Epidermal melanocyte (primary cell): ENCODE results near the gene SAP30L.

Source experiments
- DNase-seq: peaks from one replicate; pipeline ENCODE4 v3.0.0; 2011; ENCODE audit warnings: low spot score; ENCODE audit not compliant: insufficient read length

SAP30L gene

DNA sequence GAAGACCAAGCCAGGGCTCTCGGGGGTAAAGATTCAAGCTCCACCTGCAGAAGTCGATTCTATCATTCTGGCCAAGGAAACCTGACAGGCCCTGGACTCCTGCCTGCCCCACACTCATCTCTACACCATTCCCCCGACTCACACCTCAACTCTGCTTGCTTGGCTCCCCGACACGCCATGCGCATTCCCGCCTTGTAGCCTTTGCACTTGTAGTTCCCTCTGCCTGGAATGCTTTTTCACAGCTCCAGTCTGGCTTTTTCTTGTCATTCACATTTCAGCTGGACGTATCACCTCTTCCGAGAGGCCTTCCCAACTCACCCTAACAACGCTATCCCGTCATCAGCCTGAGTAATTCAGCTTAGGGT, 60.9 kb downstream of the SAP30L start:
- no peak for DNase-seq

DNA sequence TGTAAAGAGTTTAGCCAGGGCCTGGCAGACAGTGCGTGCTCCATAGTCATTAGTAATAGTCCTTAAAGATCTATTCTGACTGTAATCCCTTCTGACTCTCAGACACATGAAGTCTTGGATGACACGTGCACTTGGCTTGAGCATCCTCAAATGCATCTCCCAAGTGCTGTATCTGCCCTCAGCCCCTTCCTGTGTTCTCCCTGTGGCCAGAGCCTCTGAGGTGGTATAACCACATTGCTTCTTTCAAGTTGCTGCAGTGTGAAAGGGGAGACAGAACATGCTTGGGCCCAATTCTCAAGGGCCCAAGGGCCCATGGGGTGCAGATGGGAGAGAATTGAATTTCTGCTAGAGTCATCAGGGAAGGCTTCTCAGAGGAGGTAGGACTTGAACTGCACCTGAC, 62.3 kb downstream of the SAP30L start:
- DNase-seq = no peak

DNA sequence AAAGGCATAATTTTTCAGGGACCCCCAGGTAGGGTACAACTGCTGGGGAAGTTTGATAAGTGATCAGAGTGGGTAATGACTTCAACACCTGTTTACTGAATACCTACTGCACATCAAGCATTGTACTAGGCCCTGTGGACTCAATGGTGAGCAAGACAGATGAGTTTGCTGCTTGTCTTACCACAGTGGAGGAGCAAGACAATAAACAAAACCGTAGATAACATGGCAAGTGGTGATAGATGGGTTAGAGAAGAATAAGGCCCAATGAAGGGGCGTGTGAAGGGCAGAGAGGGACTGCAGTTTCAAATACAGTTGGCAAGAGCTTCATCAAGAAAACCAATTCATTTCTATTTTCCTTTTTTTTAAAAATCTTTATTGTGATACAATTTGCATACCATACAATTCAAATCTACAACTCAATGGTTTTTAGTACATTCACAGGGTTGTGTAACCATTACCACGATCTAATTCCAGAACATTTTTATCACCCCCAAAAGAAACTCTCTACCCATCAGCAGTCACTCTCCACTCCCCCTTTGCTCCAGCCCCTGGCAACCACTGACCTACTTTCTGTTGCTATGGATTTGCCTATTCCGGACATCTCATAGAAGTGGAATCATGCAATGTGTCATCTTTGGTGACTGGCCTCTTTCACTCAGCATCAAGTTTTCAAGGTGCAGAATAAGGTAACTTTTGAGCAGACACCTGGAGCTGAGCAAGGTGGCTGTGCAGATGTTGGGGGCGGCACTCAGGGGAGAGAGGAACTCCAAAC, 64.2 kb downstream of the SAP30L start:
- no peak for DNase-seq
